GM20000 (cell line): ENCODE measurements around the gene STRIP1.

Source experiments
- DNase-seq: peaks from one replicate; pipeline ENCODE4 v3.0.0; 2012; ENCODE audit warnings: low spot score
- TF ChIP-seq, protein P1 (sequence below): IDR thresholded peaks from 2 replicates; pipeline ENCODE4 v1.5.1; 2012; ENCODE audit warnings: mild to moderate bottlenecking, control low read depth; ENCODE audit errors: extremely low read depth, missing control alignments

Gene STRIP1

DNA sequence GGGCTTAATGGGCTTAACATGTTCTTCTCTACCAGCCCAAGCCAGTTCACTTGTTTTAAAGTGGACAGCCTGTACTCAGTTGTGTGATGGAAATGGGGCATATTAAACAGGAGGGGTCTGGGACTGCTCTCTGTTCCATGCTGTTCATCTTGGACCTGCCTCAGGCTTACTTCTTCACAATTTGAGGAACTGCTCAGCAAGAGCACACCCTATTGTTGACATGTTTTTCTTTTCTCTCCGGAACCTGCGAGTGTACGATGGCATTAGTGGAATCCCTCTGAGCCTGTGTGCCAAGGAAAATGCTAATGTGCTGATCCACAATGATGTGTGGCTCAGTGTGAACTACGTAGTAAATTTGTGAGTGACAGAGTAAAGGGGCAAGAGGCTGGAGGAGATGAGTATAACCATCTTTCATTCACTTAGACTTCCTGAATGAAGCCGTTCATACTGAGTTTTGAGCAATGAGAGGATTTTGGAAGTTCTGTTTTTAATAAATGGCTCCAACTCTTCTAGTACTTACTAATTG is 43.0 kb upstream of the STRIP1 start:
- no peak for DNase-seq
- TF ChIP-seq, protein P1, sequence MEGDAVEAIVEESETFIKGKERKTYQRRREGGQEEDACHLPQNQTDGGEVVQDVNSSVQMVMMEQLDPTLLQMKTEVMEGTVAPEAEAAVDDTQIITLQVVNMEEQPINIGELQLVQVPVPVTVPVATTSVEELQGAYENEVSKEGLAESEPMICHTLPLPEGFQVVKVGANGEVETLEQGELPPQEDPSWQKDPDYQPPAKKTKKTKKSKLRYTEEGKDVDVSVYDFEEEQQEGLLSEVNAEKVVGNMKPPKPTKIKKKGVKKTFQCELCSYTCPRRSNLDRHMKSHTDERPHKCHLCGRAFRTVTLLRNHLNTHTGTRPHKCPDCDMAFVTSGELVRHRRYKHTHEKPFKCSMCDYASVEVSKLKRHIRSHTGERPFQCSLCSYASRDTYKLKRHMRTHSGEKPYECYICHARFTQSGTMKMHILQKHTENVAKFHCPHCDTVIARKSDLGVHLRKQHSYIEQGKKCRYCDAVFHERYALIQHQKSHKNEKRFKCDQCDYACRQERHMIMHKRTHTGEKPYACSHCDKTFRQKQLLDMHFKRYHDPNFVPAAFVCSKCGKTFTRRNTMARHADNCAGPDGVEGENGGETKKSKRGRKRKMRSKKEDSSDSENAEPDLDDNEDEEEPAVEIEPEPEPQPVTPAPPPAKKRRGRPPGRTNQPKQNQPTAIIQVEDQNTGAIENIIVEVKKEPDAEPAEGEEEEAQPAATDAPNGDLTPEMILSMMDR = no peak

DNA sequence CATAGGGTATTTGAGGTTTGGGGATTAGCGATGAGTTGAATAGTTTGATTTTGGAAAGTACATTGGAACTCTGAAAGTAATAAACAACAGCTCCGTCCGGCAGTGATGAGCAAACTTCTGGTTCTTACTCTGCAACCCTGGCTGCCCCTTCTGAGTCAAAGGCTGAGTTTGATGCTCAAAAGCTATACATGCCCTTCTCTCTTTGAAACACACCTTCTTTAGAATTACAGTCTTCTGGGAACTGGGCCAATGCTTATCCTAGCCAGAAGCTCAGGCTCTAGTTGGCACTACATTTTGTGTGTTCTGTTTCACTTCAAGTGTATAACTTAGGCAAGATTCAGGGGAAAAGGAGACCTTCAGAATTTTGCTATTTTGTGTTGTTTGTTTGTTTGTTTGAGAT is 40.5 kb upstream of the STRIP1 start:
- TF ChIP-seq, protein P1 = no peak
- DNase-seq = no peak

DNA sequence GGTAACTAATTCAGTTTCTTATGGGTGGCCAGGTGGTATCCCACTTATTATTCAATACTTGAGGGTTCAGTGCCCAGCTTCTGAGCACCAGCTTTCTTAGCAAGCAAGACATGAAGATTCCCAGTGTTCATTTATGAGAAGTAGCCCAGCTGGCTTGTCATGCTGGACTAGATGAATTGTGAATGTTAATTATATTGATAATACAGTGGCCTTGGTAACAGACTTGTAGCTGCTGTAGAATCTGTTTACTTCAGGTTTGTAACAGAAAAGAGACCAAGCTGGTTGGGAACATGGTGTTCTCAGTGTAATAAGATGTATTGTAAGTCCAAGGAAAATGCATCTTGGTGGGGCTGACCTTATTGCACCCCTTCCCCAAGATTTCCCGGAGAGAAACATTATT is 39.8 kb upstream of the STRIP1 start:
- no peak for DNase-seq
- TF ChIP-seq, protein P1 = no peak

DNA sequence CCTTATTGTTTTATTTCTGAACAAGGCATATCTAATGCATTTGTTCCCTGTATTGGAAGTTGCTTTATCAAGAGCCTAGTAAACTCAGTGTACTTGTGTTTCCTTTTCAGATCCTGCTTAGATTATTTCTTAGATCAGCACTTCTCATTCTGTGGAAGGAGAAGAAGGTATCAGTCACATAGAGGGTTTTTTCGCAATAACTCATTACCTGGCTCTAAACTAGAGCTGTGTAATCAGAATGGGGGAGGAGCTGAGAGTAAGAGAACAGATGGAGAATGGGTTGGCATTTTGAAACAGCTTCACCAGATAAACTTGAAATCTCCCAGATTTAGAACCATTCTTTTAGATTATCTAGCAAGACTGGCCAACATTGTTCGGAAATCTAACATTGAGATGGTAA is 38.9 kb upstream of the STRIP1 start:
- no peak for DNase-seq
- TF ChIP-seq, protein P1 = no peak

DNA sequence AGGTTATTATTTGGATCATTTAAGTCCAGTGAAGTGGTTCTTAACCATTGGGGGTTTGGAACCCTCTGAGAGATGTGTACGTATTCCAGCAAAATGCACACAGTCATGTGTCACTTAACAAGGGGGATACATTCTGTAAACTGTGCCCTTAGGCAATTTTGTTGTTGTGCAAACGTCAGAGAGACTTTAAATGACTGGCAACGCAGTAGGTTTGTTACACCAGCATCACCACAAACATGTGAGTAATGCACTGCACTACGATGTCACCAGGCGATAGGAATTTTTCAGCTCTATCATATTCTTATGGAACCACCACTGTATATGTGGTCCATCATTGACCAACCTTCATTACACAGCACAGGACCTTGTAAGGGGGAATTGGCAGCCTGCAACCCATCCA is 37.9 kb upstream of the STRIP1 start:
- TF ChIP-seq, protein P1 = no peak
- no peak for DNase-seq

DNA sequence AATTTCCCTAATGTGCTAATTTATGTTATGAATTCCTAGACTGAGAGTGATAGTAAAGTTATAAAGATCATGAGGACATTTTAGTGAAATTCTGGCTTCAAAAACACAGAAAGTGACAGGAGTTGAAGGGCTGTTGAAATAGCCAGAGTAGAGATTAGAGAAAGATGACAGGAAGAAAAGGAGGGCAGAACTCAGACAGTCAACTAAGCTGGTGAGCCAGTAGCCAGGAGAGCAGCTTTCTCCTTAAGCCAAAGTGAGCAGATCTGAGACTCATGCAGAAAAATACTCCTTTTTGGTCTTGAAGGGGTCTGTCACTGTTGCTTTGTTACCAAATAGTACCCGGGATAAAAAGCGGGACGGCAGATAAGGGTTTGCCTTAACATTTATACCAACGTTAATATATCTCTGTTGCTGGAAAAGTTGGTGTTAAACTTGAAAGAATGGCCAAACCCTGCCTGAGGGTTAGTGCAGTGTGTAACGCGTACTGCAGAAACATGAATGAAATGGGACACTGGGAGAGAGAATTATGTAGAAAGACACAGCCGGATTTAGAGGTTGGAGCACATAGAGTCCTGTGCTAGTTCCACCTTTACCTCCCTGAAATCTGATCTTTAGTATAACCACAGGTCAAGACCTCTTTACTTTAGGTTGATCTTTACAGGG is 37.1 kb upstream of the STRIP1 start:
- TF ChIP-seq, protein P1 = no peak
- no peak for DNase-seq

DNA sequence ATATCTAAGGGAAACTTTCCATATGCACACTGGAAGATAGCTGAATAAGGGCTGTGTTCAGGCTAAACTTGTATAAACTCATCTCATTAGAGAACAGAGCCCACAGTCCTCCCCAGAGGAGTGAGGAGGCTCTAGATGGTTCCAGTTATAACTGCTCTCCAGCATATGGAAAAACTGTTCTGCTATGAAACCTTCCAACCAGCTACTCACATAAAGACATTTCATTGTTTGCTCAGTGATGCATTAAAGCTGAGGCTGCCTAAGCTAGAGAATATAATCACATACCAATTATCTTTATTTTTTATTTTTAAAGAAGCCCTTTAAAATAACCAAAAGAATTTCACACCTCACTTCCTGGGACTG is 36.6 kb upstream of the STRIP1 start:
- no peak for DNase-seq
- TF ChIP-seq, protein P1 = no peak
